NCI-H510A (cell line): ENCODE data around the gene SH3BP4.
"Not testable (repeated sequence)": the region's sequence is repeated elsewhere in the genome, so short reads cannot be mapped to it uniquely, and the experiment has no call there.

ENCODE experiments used
- DNase-seq: peaks from one replicate; lab custom pipeline; 2025; lab: John Stamatoyannopoulos, UW

The SH3BP4 gene

GRCh38 chr2:235017441-235017840 lies 65.6 kb downstream of the SH3BP4 start:
- DNase-seq = no peak

GRCh38 chr2:235018838-235019237 lies 67.0 kb downstream of the SH3BP4 start:
- DNase-seq = no peak

DNA sequence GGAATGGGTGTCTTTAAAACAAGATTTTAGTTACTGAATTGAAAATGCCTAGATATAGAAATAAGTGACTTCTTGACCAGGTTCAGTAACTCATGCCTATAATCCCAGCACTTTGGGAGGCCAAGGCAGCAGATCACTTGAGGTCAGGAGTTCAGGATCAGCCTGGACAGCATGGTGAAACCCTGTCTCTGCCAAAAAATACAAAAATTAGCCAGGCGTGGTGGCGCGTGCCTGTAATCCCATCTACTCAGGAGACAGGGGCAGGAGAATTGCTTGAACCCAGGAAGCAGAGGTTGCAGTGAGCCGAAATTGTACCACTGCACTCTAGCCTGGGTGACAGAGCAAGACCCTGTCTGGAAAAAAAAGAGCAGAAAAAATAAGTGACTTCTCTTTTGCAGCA lies 68.3 kb downstream of the SH3BP4 start:
- DNase-seq = not testable (repeated sequence)

- DNase-seq = no peak
Measured at GRCh38 chr2:235021752-235022151, 69.9 kb downstream of the SH3BP4 start.

DNA sequence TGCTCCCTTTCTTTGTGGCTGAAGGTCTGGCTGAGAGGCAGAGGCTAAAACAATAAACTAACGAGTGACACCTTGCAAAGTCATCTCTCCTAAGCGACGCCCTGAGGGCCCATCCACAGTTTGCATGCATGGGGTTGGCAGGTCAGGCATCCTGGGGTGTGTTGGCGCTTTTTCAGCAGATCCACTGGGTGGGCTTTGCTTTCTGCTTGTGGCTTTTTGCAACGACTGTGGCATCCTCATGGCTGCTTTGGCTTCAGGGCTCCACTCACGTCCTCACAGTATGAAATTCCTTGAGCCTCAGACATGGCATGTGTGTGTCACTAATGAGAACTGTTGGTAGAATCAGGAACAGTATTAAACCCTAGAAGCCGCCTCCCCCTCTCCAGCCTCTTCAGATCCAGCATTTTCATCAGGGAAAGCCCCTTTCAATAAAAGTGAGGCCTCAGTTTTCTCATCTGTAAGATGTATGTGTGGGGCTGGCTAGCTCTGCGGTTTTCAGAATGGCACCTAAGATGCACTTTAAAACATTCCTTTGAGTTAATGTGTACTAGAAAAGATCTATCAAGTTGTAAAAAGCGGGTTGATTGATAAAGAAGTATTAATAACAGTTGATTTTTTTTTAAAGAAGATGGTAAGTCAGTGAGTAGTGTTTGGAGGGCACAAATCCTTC lies 72.5 kb downstream of the SH3BP4 start:
- no peak for DNase-seq

DNA sequence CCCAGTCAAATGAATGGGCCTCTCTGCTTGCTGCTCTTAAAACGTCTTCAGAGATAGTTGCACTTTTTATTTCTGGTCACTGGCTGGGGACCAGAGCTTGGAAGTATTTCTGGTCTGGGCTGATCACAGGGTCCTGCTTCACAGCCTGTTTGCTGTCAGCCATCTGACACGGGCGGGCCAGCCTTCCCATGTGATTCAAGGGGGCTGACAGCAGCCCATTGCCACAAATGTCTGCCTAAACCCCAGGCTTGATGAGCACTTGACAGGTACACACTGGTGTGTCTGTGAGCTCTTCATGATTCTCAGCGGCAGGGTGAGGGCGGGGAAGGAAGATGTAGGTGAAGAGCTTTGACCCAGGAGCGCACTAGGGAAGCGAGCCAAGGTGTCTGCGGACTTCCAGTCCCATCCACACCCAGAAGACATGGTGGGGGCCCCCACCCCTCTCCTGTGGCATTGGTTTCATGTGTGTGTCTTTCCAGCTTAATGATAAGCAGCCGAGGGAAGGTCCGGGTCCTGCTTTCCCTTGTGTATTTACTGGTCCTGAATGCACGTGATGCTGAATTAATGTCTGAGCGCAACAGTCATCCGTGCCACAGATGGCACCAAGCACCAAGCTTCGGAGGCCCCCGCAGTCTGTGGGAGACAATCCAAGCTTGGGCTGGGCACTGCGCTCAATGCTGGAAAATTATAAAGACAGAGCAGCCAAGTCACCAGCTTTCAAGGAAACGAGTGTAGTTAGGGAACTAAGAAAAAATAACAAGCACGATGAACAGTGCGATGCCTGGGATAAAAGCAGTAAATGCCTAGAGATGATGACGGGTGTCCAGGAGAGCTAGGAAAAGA lies 73.3 kb downstream of the SH3BP4 start:
- DNase-seq = no peak

- DNase-seq = no peak
Measured at GRCh38 chr2:235025800-235026536, 74.2 kb downstream of the SH3BP4 start.

- DNase-seq = peak; percentile 95
Measured at GRCh38 chr2:235026649-235027557, 75.1 kb downstream of the SH3BP4 start.

DNA sequence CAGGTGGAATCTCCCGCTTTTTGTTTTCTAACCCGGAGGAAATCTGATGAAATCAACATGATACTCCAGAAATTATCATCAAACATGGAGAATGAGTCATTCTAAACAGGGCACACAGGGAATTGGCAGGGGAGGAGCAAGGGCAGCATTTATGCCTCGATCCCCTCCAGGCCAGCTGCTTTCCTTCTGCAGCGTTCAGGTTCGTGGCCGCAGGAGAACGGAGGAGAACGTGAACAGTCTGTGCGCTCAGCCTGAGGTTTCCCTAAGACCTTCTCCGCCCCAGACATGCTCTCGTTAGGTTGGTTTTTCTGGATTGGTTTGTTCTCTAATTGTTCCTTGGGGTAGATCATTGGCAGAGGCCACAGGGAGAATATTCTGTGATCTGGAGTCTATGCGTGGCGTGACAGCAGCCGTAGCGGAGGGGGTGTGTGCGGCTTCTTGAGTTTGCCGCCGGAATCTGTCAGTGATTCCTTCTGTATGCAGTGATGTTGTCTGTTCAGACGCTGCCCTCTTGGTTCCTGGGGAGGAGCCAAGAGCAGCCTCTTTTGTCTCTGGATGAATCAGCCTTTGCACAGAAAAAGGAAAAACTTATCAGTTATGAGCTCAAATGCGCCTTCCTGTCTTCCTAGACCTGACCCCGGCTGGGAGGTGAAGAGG lies 75.9 kb downstream of the SH3BP4 start:
- no peak for DNase-seq

GRCh38 chr2:235028646-235029045 lies 76.8 kb downstream of the SH3BP4 start:
- DNase-seq = no peak

DNA sequence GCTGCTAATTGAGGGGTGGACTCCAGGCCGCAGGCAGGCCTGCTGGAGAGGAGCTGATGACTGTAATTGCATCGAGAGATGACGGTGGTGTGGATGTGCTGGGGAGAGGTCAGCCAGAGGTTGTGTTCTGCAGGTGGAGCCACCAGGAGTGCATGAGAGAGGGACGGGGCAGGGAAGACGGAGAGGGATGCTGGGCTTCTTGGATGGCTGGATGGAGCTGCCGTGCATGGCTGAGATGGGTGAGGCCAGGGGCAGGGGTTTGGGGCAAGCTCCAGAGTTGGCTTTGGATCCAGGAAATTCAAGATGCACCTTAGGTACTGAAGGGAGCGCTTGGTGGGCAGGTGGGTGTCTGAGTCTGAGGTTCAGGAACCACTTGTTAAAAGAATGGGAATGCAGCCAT lies 77.2 kb downstream of the SH3BP4 start:
- no peak for DNase-seq

DNA sequence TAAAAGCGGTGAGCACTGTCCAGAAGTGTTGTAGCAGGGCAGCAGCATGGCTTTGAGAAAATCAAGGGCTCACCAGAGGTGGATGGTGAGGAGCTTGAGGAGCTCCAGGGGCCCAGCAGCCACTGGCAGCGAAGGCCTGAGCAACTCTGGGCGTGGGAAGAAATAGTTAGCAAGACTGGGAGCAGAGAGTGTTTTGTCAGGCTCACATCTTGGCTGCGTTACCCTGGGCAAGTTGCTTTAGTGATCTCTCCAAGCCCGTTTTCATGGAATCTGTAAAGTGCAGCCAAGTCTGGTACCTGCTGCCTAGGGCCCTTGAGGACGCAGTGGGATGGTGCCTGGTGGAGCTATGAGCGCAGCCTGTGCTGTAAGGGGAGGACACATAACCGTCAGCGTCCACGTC lies 78.3 kb downstream of the SH3BP4 start:
- no peak for DNase-seq

GRCh38 chr2:235030936-235031335 lies 79.1 kb downstream of the SH3BP4 start:
- DNase-seq = no peak

- DNase-seq = no peak
Measured at GRCh38 chr2:235031686-235032373, 80.0 kb downstream of the SH3BP4 start.

GRCh38 chr2:235032466-235032865 lies 80.6 kb downstream of the SH3BP4 start:
- no peak for DNase-seq

- no peak for DNase-seq
Measured at GRCh38 chr2:235032949-235033348, 81.1 kb downstream of the SH3BP4 start.

- no peak for DNase-seq
Measured at GRCh38 chr2:235034265-235035118, 82.7 kb downstream of the SH3BP4 start.

DNA sequence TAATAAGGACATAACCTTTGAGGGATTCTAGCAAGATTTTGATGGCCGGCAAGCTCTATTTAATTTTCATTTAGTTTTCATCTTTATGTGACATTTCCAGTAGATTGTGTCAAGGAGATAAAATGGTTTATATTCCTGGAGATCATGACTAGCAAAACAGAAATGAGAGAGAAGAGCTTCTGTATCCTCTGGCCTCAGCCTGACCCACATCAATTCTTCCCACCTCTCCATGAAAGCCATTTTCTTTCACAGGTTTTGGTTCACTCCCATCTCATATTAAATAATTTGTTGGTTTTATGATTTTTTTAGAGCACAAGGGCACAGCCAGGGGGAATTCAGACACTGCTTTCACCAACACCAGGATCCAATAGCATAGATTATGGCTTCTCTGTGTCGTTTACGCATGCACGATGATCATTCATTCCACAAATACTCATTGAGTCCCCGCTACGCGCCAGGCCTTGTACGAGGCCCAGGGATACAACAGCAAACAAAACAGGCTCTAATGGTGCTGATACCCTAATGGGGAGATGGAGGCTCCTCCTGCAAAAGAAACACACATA lies 85.9 kb downstream of the SH3BP4 start:
- no peak for DNase-seq

- DNase-seq = no peak
Measured at GRCh38 chr2:235041221-235041917, 89.6 kb downstream of the SH3BP4 start.
